Measurements from ENCODE around the gene CTSK.

- TF ChIP-seq, protein P1, sequence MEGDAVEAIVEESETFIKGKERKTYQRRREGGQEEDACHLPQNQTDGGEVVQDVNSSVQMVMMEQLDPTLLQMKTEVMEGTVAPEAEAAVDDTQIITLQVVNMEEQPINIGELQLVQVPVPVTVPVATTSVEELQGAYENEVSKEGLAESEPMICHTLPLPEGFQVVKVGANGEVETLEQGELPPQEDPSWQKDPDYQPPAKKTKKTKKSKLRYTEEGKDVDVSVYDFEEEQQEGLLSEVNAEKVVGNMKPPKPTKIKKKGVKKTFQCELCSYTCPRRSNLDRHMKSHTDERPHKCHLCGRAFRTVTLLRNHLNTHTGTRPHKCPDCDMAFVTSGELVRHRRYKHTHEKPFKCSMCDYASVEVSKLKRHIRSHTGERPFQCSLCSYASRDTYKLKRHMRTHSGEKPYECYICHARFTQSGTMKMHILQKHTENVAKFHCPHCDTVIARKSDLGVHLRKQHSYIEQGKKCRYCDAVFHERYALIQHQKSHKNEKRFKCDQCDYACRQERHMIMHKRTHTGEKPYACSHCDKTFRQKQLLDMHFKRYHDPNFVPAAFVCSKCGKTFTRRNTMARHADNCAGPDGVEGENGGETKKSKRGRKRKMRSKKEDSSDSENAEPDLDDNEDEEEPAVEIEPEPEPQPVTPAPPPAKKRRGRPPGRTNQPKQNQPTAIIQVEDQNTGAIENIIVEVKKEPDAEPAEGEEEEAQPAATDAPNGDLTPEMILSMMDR (IDR thresholded peaks at IDR 0.05) = no peak
- no peak for TF ChIP-seq POLR2A (IDR thresholded peaks at IDR 0.05)
Observed at GRCh38 chr1:150808846-150809245, 786 bp upstream of the CTSK start.

All from esophagus squamous epithelium (tissue), 4 donors.